ENCODE data around the gene AK9.

- TF ChIP-seq POLR2AphosphoS5 (IDR thresholded peaks at IDR 0.05; ENCODE audit: low read depth, low read length) (no peak), TAF1 (IDR thresholded peaks at IDR 0.05; ENCODE audit: borderline replicate concordance, insufficient read depth, low read length) (no peak)
Measured at GRCh38 chr6:109512271-109512817, 178.7 kb downstream of the AK9 start.
